NCI-H510A treated with DMSO at 0.1 percent for 48 hours (cell line): Measurements from ENCODE around the gene TSPAN12.
A peak's percentile ranks its signal among the peaks of the same experiment; 100 is the strongest.
"Not testable (repeated sequence)": the region's sequence is repeated elsewhere in the genome, so short reads cannot be mapped to it uniquely, and the experiment has no call there.

Experiments used
- DNase-seq: peaks from one replicate; lab custom pipeline; 2025; lab: John Stamatoyannopoulos, UW

Gene TSPAN12, protein sequence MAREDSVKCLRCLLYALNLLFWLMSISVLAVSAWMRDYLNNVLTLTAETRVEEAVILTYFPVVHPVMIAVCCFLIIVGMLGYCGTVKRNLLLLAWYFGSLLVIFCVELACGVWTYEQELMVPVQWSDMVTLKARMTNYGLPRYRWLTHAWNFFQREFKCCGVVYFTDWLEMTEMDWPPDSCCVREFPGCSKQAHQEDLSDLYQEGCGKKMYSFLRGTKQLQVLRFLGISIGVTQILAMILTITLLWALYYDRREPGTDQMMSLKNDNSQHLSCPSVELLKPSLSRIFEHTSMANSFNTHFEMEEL

DNA sequence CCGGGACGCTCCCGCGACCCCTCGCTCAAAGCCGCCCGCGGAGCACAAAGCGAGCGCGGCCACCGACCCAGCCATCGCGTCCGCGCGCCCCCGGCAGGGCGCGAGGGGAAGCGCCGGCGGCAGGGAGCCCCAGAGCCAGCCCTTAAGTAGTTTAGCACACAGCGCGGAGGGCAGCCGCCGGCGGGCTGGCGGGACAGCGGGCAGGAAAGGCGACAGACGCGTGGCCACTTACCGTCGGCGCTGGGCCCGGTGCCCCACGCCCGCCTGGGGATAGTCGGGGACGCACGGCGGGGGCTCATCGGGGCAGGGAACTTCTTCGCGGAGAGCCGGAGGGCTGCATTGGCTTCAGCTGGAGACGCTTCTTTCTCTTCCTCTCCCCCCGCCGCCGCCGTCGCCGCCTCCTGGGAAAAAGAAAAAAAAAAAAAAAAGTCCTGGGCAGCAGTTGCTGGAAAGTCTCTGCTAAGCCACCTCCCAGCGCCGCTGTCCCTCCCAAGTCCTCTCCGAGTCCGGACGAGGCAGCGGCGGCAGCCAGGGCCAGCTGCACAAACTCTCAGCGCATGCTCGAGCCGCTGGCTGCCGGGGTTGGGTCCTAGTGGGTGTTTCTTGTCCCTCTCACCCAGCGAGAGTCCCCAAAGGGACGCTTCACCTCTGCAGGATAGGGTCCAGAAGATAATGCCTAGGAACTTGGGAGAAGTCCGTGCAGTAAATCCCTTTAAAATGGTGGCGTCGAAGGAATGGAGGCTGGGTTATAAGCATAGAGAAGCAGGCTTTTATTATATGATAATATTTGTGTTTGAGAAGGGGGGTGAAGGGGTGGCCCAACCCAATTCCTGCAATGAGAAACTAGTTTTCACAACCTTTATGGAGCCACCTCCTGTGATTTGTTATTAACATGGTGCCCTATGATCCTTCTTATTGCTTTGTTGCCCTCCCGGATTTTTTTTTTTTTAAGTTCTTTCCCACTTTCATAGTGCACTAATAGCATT lies at the start of gene TSPAN12:
TSPAN12 (minus strand) TSS at position 557 of the 986 bp plus-strand sequence. CDS start 1,381 bp downstream, outside the sequence.
- DNase-seq, result peak; percentile 75

DNA sequence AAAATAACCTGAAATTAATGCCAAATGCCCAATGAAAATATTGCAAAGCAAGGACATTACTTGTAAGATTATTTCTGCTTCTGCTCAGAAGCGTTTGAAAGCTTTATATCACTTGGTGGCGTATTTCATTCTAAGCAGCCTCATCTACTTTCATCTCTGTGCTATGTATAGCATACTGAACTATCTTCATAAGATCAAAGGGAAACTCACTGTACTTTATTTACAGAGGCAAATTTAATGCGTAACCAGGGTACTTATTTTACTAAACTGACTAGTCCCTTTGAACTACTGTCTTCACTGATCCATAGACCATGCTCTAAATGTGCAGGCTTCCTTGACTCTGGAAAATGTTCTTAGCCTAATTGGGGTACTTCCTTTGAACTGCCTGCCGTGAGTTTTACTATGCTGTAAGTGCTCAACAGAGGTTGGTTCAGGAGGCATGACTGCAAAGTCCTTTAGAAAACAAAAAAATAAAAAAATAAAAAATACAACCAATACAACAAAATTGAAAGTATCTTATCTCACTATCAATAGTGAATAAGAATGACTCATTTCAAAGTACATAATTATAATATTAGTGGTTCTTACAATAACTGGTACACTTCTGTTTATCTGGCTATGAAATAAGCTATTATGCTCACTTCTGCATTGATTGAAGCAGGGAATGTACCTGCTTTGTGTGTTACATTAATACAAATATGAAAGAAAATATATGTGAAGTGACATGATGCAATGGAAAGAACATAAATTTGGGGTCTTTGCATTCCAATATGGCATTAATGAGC lies 41.0 kb upstream of the TSPAN12 start:
- no peak for DNase-seq

DNA sequence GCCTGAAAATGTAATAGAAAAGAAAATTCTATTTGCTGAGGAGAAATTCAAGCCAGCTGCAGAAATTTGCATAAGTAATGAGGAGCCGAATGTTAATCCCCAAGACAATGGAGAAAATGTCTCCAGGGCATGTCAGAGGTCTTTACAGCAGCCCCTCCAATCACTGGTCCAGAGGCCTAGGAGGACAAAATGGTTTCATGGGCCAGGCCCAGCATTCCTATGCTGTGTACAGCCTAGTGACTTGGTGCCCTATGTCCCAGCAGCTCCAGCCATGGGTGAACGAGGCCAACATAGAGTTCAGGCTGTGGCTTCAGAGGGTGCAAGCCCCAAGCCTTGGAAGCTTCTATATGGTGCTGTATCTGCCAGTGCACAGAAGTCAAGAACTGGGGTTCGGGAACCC lies 37.3 kb upstream of the TSPAN12 start:
- not testable (repeated sequence) for DNase-seq

DNA sequence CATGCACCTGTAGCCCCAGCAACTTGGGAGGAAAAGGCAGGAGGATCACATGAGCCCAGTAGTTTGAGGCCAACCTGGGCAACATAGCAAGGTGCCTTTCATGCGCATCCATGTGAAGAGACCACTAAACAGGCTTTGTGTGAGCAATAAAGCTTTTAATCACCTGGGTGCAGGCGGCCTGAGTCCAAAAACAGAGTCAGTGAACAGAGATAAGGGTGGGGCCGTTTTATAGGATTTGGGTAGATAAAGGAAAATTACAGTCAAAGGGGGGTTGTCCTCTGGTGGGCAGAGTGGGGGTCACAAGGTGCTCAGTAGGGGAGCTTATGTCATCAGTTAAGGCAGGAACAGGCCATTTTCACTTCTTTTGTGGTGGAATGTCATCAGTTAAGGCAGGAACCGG lies 27.7 kb upstream of the TSPAN12 start:
- not testable (repeated sequence) for DNase-seq

DNA sequence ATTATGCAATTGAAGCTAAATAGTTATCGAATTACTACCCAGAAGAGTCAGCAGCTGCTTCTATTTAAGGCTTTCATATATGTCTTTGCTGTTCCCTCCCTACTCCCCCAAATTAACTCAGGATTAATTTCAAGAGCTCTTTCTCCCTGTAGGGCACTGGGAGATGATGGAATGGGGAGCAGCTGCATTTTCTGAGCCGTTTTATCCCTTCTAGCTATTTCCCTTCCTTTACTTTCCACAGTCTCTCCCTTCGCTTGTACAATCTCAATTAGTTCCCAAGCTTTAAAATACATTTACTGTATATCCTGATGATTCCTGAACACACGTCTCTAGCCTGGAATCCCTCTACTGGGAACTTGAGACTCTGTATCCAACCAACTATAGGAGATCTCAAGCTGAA lies 19.8 kb upstream of the TSPAN12 start:
- no peak for DNase-seq

DNA sequence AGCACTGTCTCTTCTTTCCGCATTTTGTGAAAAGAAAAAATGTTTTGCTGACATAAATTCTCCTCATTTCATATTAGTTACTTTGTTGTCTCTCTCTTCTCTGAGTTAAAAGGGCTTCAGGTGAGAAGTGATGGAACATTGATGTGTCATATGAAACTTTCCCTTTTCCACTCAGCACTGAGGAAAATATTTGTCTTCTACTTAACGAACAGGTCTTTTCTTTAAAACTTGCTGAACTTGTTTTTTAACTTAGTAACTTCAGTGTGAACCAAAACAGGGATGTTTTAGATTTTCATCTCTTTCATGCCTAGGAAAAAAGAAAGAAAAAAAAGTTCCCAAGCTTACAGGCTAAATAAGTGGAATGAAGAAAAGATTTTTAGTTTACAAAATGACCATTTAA lies 19.0 kb upstream of the TSPAN12 start:
- DNase-seq, result peak; percentile 14

DNA sequence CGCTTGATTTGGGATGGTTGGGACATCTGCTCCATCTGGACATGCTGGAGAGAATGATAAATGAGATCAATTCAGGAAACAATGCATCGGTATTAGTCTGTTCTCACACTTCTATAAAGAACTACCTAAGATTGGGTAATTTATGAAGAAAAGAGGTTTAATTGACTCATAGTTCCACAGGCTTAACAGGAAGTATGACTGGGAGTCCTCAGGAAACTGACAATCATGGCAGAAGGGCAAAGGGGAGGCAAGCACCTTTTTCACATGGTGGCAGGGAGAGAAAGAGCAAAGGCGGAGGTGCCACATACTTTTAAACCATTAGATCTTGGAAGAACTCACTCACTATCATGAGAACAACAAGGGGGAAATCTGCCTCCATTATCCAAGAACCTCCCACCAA lies 16.8 kb upstream of the TSPAN12 start:
- DNase-seq, result no peak

DNA sequence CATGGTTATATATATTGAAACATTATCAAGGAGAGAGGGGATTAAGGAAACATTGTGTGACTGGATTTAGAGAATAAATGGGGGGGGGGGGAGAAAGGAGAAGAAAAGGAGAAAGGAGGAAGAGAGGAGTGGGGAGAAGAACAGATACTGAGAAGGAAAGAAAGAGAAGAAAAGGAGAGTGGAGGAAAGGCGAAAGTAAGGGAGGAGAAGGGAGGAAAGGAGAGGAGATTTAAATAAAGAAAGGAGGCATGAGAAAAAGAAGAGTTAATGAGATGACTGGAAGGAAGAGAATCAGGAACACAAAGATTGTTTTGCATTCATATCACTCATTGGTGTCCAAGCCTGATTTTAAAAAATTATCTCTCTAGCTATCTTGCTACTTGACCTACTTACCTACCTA lies 16.1 kb upstream of the TSPAN12 start:
- no peak for DNase-seq

DNA sequence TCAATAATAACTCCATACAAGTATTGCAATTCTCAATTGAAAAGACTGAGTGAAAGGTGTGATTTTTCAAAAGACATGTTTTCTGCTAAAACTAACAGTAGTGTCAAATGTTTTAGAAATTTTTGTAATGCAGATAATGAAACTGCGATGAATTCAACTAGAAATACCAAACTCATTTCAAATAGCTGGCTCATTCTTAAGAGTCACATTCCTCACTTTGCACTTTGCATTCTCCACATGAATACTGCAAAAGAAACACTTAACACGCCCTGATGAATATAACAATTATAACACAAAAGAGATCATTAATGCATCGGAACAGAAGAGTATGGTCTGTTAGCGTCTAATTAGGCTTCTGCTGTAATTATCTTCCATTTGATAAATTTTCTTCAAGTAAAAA lies 15.5 kb upstream of the TSPAN12 start:
- DNase-seq, result no peak

DNA sequence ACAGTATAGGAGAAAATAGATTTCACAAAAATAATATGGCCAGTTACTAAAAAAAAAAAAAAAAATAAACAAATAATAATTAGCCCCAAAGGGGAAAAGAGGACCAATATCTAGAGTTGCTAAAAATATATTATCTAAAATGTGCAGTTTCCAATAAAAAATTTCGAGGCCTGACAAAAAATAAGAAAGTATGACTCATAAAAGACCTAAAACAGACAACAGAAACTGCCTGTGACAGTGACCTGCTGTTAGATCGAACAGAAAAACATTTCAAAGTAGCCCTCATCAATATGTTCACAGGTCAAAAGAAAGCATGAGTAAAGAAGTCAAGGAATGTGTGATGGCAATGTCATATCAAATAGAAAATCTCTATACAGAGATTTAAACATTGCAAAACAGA lies 11.8 kb upstream of the TSPAN12 start:
- no peak for DNase-seq

DNA sequence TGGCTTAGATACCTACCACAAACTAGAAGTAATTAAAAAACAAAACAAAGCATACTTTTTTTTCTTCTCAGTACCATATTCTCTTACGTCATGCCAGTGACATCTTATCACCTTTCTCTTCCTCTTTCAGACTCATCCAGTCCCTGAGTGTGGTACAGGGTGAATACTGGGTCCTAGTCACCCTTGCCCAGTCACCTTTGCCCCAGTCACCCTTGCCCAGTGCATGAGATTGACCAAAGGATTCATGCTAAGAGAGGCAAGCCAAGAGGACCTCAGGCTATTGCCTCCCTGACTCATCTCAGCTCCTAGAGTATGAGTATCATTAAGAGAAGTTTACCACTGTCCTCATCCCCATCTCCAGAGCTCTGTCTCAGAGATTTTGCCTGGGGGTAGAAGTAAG lies 10.0 kb upstream of the TSPAN12 start:
- DNase-seq, result no peak

DNA sequence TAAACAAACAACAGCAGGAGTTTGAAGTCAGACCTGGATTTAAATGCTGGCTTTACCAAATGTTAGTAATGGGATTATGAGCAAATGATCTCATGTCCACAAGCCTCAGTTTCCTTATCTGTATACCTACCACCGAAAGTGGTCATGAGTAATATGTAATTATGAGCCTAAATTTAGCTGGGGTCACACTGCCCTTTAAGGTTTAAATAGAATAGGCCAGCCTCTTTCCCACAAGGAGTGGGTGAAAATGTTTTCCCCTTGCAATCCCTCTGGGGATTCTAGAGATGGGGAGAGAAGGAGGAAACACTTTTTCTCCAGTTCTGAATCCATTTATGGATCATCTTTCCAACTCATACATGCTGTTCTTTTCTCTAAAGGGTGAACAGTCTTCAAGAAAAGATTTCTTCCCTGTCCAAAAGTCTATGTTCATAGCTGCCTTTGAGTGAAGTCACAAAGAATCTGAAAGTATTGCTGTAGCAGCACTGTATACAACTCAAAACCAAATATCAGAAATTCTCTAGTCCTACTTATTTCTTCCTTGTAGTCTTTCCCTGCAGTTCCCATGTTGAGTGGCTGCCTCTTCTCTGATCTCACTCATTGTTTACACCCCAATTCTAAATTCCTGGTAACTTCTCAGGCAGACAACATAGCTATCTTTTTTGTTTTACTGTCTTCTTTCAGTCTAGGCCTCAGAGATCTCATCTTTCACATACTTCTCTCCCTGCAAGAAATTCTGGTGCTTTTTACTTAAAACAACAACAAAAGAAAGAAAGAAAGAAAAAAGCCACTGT lies 7.4 kb upstream of the TSPAN12 start:
- no peak for DNase-seq

DNA sequence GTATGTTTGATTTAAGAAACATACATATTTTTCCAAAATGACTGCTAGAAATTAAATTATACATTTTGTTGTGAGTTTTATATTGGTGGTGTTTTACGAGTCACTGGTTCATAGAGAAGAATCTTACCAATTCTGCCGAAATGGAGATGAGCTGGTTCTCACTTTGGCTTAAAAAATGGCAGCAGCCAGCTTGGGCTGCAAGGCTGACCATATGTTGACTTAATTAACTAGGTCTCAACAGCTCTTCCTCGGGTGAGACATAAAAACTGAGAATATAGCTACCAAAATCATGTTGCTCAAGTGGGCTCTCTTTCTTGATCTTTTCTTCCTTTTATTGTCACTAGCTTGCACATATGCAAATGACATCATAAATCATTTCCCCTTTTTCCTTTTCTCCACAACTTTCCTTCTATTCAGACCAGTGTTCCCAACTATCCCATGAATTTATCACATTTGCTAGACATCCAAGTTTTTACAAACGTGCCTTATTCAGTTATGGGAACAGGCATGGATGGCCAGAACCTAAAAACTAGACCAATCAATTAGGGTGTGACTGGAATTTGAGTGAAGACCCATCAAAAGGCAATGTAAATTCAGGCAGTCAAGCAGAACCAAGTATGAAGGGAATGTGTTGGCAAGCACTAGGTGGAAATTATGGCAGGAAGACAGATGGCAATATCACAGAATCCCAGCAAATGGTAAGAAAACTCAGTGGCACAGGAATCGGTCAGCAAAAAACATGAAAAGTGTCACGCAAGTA lies 6.4 kb upstream of the TSPAN12 start:
- no peak for DNase-seq

DNA sequence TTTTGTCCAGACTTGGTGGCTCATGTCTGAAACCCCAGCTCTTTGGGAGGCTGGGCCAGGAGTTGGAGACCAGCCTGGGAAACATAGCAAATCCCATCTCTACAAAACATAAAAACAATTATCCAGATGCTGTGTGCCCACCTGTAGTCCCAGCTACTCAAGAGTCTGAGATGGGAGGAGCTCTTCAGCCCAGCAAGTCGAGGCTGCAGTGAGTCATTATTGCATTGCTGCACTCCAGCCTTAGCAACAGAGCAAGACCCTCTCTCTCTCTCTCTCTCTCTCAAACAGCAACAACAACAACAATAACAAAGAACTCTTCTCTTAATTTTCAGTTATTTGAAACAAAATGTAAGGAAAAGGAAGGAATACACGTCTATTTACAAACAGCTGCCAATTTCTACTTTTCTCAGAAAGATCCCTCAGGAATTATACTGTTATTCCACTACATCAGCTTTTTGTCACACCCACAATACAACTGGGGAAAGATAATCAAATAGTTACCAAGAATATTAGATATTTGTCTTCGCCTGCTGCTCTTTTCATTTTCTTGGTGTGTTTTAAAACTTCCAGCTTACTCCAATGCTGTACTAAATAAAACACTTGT lies 5.1 kb upstream of the TSPAN12 start:
- no peak for DNase-seq

DNA sequence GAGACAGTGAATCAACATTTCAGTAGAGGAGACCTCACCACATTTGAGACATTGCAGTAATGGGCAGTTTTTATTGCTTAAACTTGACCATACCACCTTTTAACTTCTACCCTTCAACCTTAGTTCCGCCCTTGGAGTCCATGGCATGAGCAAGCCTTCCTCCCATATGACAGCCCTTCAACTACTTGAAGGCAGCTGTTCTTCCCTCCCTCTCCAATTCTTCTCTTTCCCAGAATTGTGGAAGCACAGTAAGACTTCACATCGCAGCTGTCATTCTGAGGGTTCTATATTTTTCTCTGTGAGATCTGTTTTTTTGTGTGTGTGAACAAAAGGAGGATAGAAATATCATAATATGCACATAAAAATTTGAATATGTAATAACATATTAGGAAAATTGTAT lies 2.2 kb upstream of the TSPAN12 start:
- DNase-seq, result no peak

DNA sequence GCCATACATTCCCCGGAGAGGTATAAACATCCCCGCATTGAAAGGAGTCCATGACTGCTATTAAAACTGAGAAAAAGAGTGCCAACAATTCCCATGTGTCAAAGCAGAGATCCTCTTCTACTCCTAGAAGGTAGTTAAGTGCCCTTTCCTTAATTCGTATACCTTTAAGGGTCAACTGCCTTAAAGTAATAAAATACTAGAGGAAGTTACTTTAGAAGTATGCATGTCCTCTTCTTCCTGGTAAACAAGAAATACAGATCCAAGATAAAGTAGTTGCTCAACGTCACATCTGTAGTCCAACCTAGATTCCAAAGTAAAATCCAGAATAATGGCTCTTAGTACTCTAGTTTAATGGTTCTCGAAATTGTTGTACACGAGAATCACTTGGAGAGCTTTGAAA lies 1.5 kb upstream of the TSPAN12 start:
- DNase-seq, result no peak

DNA sequence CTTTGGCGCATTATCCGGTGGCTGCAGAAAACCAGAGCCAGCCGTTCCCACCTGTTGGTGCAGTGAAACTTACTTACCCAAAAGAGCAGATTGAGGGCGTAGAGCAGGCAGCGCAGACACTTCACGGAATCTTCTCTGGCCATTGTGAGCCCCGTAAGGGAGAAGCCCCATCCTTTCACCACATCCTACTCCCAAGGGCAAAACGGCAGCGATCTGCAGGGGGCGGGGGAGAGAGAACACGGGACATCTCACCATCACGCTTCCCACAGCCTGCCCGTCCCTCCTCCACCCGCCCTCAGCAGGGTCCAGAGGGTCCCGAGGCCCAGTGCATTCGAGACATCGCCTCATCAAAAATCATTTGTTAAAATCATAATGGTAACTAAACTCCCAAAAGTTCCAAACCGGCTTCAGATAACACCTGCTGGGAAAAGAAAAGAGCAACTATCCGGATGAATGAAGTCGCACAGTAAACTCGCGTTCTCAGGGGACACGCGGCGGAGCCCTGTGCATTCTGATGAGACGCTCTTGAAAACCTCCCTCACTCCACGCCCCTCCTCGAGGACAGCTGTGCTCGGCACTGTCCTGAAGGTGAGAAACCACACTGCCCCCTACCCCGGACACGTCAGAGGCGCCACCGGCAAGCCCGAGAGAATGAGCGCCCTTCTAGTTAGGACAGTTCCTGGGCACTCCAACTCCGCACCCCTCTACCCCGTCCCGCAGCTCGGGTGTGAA lies 1.2 kb downstream of the TSPAN12 start:
- DNase-seq, result peak; percentile 14

DNA sequence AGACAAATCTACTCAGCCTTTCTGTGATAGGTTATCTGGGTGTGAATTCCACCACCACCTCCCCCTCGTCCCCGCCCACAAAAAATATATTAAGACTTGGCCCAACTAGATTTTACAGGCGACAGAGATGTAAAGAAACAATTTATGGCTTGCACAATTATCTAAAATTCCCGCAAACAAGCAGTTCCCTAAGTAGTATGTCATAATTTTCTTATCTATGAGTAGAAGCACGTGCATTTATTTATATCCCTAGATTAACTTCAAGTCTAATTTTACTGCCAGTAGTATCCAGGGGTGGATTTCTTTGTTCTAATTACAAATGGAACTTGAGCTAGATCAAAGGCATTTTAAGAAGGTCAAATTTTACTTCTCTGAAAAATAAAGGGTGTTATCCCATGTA lies 1.7 kb downstream of the TSPAN12 start:
- DNase-seq, result no peak

DNA sequence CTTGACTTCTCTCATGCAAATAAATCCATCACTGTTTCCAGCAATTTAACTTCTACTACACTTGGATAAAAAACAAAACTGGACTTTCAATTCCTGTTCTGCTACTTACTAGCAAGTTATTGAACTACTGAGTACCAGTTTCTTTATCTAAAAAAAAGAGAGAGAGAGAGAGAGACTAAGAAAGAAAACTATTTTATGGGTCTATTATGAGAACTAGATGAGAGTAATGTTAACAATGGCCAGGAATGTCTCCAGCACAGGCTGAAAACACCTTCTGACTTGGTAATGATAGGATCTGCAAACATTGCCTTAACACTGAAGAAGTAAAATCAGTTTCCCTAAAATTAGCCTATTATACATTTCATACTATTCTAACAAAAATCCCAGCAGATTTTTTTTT lies 5.2 kb downstream of the TSPAN12 start:
- no peak for DNase-seq

DNA sequence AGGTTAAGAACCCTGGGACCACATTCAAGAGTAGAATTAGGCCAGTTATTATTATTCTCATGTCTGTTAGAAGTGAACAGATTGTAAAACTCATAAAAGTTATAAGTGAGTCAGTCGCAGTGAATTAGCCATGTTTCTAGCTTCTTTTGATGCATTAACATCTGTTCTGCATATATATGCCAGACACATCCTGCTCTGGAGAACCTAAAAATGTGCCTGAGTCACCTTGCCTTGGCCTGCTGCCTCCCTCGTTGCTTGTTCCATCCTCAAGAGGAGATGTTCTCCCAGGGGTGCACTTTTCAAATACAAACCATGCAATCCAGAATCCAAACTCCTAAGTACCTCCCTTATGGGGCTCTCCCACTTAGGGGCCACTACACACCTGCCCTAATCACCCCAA lies 14.8 kb downstream of the TSPAN12 start:
- no peak for DNase-seq
